Spleen (tissue), 11 donors: ENCODE results near the gene CIZ1. TPM values are rescaled to one million over a fixed set of nuclear protein-coding genes. Genes with fewer than 3 reads are reported as not detected.

ENCODE experiments used
- DNase-seq: peaks from one replicate; pipeline ENCODE4 v3.0.0-alpha.2; 2020
- H3K27ac ChIP-seq, 8 donors: fragments of 200-600 bp; sonication (generic) in 7 of 8; 1 replicate in 4 of 8; 2 replicates in 4 of 8; pipeline versions ENCODE4 v1.5.0 to v1.8.0; 2016 to 2021; ENCODE audit warnings: inconsistent platforms in 4 of 8, mild to moderate bottlenecking in 4 of 8, moderate library complexity in 1 of 8
- H3K27me3 ChIP-seq, 7 donors: fragments of 200-600 bp; sonication (generic) in 6 of 7; replicated peaks in 1 of 7; 1 replicate in 4 of 7; 2 replicates in 3 of 7; pipeline versions ENCODE4 v1.5.0 to v1.8.0; 2016 to 2021; ENCODE audit warnings: inconsistent platforms in 3 of 7, mild to moderate bottlenecking in 1 of 7
- H3K36me3 ChIP-seq, 6 donors: fragments of 200-600 bp; sonication (generic) in 5 of 6; 1 replicate in 4 of 6; 2 replicates in 2 of 6; pipeline versions ENCODE4 v1.5.0 to v1.8.0; 2016 to 2021; ENCODE audit warnings: inconsistent platforms in 2 of 6
- H3K4me1 ChIP-seq, 6 donors: fragments of 200-600 bp; sonication (generic) in 5 of 6; 1 replicate in 3 of 6; 2 replicates in 3 of 6; pipeline versions ENCODE4 v1.5.0 to v1.8.0; 2016 to 2021; ENCODE audit warnings: inconsistent platforms in 3 of 6
- H3K4me3 ChIP-seq, 8 donors: fragments of 200-600 bp; sonication (generic) in 7 of 8; 1 replicate in 4 of 8; 2 replicates in 4 of 8; pipeline versions ENCODE4 v1.5.0 to v1.8.0; 2016 to 2021; ENCODE audit warnings: inconsistent platforms in 4 of 8, mild to moderate bottlenecking in 4 of 8, moderate library complexity in 2 of 8
- H3K9me3 ChIP-seq, 8 donors: fragments of 200-600 bp; sonication (generic) in 7 of 8; 1 replicate in 4 of 8; 2 replicates in 4 of 8; pipeline versions ENCODE4 v1.5.0 to v1.8.0; 2016 to 2021; ENCODE audit warnings: inconsistent platforms in 4 of 8
- CTCF ChIP-seq, 11 experiments: fragments of 200-600 bp in 7 of 11; fragments of 450-650 bp in 4 of 11; sonication (generic) in 4 of 11; IDR thresholded peaks in 8 of 11; conservative IDR thresholded peaks in 3 of 11; 1 replicate in 7 of 11; 2 replicates in 4 of 11; pipeline versions ENCODE4 v1.4.0 to v1.8.0; 2016 to 2021; ENCODE audit warnings: antibody characterized with exemption in 11 of 11, inconsistent platforms in 4 of 11, mild to moderate bottlenecking in 1 of 11
- POLR2A ChIP-seq, 3 donors: fragments of 450-650 bp; IDR thresholded peaks; one replicate each; pipeline ENCODE4 v1.5.1; 2017; ENCODE audit warnings: antibody characterized with exemption in 3 of 3, mild to moderate bottlenecking in 1 of 3
- POLR2AphosphoS5 ChIP-seq, 3 donors: sonication (generic); formaldehyde crosslinking; IDR thresholded peaks; one replicate each; pipeline ENCODE4 v1.5.1; 2017; ENCODE audit warnings: antibody characterized with exemption in 3 of 3
- WGBS, 5 donors: extraction: QIAGEN DNeasy Blood & Tissue Kit in 3 of 5; methylation state at CpG; one replicate each; pipeline versions ENCODE4 v1.1.5 to v1.1.7; 2013 to 2018; 5-methylcytosine and 5-hydroxymethylcytosine counted together
- intact Hi-C: fragments of 100-400 bp; cut with DNase I; formaldehyde crosslinking; loops from one replicate; pipeline ENCODE4 v1.15.0; 2023; ENCODE audit warnings: low total_unique reads
- polyA plus RNA-seq, 3 donors: library from polyadenylated mRNA; stranded (reverse); fragments of 200-250 nt; gene quantifications; one replicate each; pipeline ENCODE4 v1.2.1, GENCODE V29; 2013
- total RNA-seq, 7 donors: library from RNA; depleted of rRNA in 3 of 7; stranded (reverse); fragments of >200 nt in 3 of 7; fragmentation: NEBNext Ultra II Directional in 4 of 7; extraction: Animal tissue kit (Norgen Biotek cat#: 25700) in 4 of 7; gene quantifications; one replicate each; pipeline versions ENCODE4 v1.1.0 to v1.2.1, GENCODE V29; 2016 to 2021
- donor health status: healthy with polysubstance abuse.
- donor health status: DM: no; HTN: no; CAD: no; lungs with moderate emphysema.
- donor health status: DM: no; HTN: no; CAD: no.
- donor health status: Bipolar disorder and iron deficiency.
- donor health status: healthy.
- donor health status: DM: no; HTN: no; CAD: no.
- donor health status: DM: yes; HTN: yes; CAD: no.

CIZ1 gene
- total and polyA plus RNA-seq, 10 donors: 24.7 to 98.2 (median 77.2) TPM

GRCh38 chr9:128118472-128118857 lies 72.9 kb downstream of the CIZ1 start:
- H3K4me3 ChIP-seq: no peak overlapping the region
- intact Hi-C loops: no loop called here
- peak; percentile 19 for DNase-seq
- 53 to 68% (median 59%) methylated on average over 3 of the region's 3 CpGs for WGBS, 5 donors
- H3K27me3 ChIP-seq: no peaks in the 10 kb centered on the region
- H3K4me1 ChIP-seq: peaks cover 10 to 43% (median 37%) of the 10 kb centered on the region in 6 donors
- no peak overlapping the region for H3K27ac ChIP-seq
- H3K9me3 ChIP-seq: no peaks in the 10 kb centered on the region
- H3K36me3 ChIP-seq: peaks cover 0 to 58% (median 41%) of the 10 kb centered on the region in 6 donors
- TF ChIP-seq POLR2A (IDR thresholded peaks at IDR 0.05) (no peak), CTCF (IDR thresholded peaks at IDR 0.05 in 8 of 11, conservative IDR thresholded peaks at IDR 0.05 in 3 of 11) (no peak), POLR2AphosphoS5 (IDR thresholded peaks at IDR 0.05) (no peak)

- Histone ChIP-seq H3K9me3 (no peaks in the 10 kb centered on the region), H3K4me1 (peaks cover 10 to 43% (median 37%) of the 10 kb centered on the region in 6 donors), H3K36me3 (peaks cover 0 to 57% (median 36%) of the 10 kb centered on the region in 6 donors), H3K27ac (no peak overlapping the region), H3K27me3 (no peaks in the 10 kb centered on the region), H3K4me3 (no peak overlapping the region)
- 8 to 18% (median 16%) methylated on average over 24 to 27 of the region's 27 CpGs for WGBS, 5 donors
- TF ChIP-seq POLR2A (IDR thresholded peaks at IDR 0.05) (no peak), POLR2AphosphoS5 (IDR thresholded peaks at IDR 0.05) (peak; percentile 79 to 83 (median 83)), CTCF (IDR thresholded peaks at IDR 0.05 in 8 of 11, conservative IDR thresholded peaks at IDR 0.05 in 3 of 11) (peak; percentile 99 to 100 (median 100))
- peak; percentile 99 for DNase-seq
- intact Hi-C loops: no loop called here
These were observed 73.5 kb downstream of the CIZ1 start for GRCh38 chr9:128117613-128118471.

- H3K4me1 ChIP-seq: peaks cover 10 to 43% (median 37%) of the 10 kb centered on the region in 6 donors
- peaks cover 0 to 43% (median 22%) of the 10 kb centered on the region in 6 donors for H3K36me3 ChIP-seq
- WGBS, 5 donors: 76 to 86% (median 79%) methylated on average over 15 to 16 of the region's 16 CpGs
- intact Hi-C loops: no loop called here
- H3K27me3 ChIP-seq: no peaks in the 10 kb centered on the region
- H3K27ac ChIP-seq: peak overlapping the region in 5 of 8 donors; percentile 5 to 58 (median 43)
- DNase-seq: peak; percentile 70
- TF ChIP-seq CTCF (IDR thresholded peaks at IDR 0.05 in 8 of 11, conservative IDR thresholded peaks at IDR 0.05 in 3 of 11) (no peak), POLR2AphosphoS5 (IDR thresholded peaks at IDR 0.05) (no peak), POLR2A (IDR thresholded peaks at IDR 0.05) (no peak)
- H3K9me3 ChIP-seq: no peaks in the 10 kb centered on the region
- no peak overlapping the region for H3K4me3 ChIP-seq
These were observed 75.0 kb downstream of the CIZ1 start for GRCh38 chr9:128116104-128117083.

Other genes starting within 250 kb of the CIZ1 start
- 100 to 1,000 TPM in 1 of 7 donors, 10 to 100 TPM in 6; 27.3 to 102 (median 72.8) TPM for gene EEIG1, start 210.6 kb downstream of the CIZ1 start, total RNA-seq
- gene EEIG1, start 210.6 kb downstream of the CIZ1 start, polyA plus RNA-seq: 10 to 100 TPM; 28.6 to 39.6 (median 29.0) TPM
- gene NAIF1, start 124.3 kb downstream of the CIZ1 start, total RNA-seq: 10 to 100 TPM in 6 of 7 donors, 1 to 10 TPM in 1; 9.3 to 14.3 (median 11.7) TPM
- 10 to 100 TPM; 10.6 to 15.4 (median 10.8) TPM for gene NAIF1, start 124.3 kb downstream of the CIZ1 start, polyA plus RNA-seq
- 10 to 100 TPM; 20.2 to 44.7 (median 26.0) TPM for gene SLC25A25, start 123.3 kb downstream of the CIZ1 start, total RNA-seq
- gene SLC25A25, start 123.3 kb downstream of the CIZ1 start, polyA plus RNA-seq: 10 to 100 TPM in 1 of 3 donors, 1 to 10 TPM in 2; 6.2 to 13.6 (median 6.5) TPM
- gene PTGES2, start 63.8 kb downstream of the CIZ1 start, total RNA-seq: 10 to 100 TPM; 45.2 to 66.6 (median 58.5) TPM
- 10 to 100 TPM; 45.8 to 71.2 (median 54.0) TPM for gene PTGES2, start 63.8 kb downstream of the CIZ1 start, polyA plus RNA-seq
- gene LCN2, start 42.1 kb downstream of the CIZ1 start, total RNA-seq: 100 to 1,000 TPM in 1 of 7 donors, 10 to 100 TPM in 5, 1 to 10 TPM in 1; 7.7 to 218 (median 20.3) TPM
- 10 to 100 TPM; 10.7 to 17.5 (median 13.3) TPM for gene LCN2, start 42.1 kb downstream of the CIZ1 start, polyA plus RNA-seq
- gene BBLN, start 31.3 kb downstream of the CIZ1 start, total RNA-seq: 100 to 1,000 TPM in 3 of 7 donors, 10 to 100 TPM in 4; 43.5 to 220 (median 59.2) TPM
- gene BBLN, start 31.3 kb downstream of the CIZ1 start, polyA plus RNA-seq: 100 to 1,000 TPM; 152 to 201 (median 178) TPM
- gene DNM1, start 11.8 kb upstream of the CIZ1 start, total RNA-seq: 1 to 10 TPM in 6 of 7 donors, under 1 TPM in 1; 0.42 to 3.6 (median 2.1) TPM
- gene DNM1, start 11.8 kb upstream of the CIZ1 start, polyA plus RNA-seq: 1 to 10 TPM; 1.2 to 1.3 (median 1.3) TPM
- gene GOLGA2, start 84.4 kb upstream of the CIZ1 start, total RNA-seq: 10 to 100 TPM; 56.1 to 79.0 (median 68.0) TPM
- gene GOLGA2, start 84.4 kb upstream of the CIZ1 start, polyA plus RNA-seq: 10 to 100 TPM; 15.5 to 39.4 (median 28.0) TPM
- gene SWI5, start 84.7 kb upstream of the CIZ1 start, total RNA-seq: 10 to 100 TPM in 6 of 7 donors, 1 to 10 TPM in 1; 8.4 to 19.1 (median 13.6) TPM
- 10 to 100 TPM; 15.6 to 23.4 (median 23.0) TPM for gene SWI5, start 84.7 kb upstream of the CIZ1 start, polyA plus RNA-seq
- gene TRUB2, start 130.9 kb upstream of the CIZ1 start, total RNA-seq: 10 to 100 TPM in 5 of 7 donors, 1 to 10 TPM in 2; 9.0 to 19.2 (median 16.3) TPM
- 10 to 100 TPM; 11.8 to 15.3 (median 14.1) TPM for gene TRUB2, start 130.9 kb upstream of the CIZ1 start, polyA plus RNA-seq
- gene COQ4, start 131.3 kb upstream of the CIZ1 start, total RNA-seq: 10 to 100 TPM; 23.9 to 53.8 (median 37.3) TPM
- gene COQ4, start 131.3 kb upstream of the CIZ1 start, polyA plus RNA-seq: 10 to 100 TPM; 39.2 to 63.7 (median 54.7) TPM
- 10 to 100 TPM in 6 of 7 donors, 1 to 10 TPM in 1; 9.6 to 14.2 (median 11.8) TPM for gene SLC27A4, start 149.0 kb upstream of the CIZ1 start, total RNA-seq
- gene SLC27A4, start 149.0 kb upstream of the CIZ1 start, polyA plus RNA-seq: 10 to 100 TPM in 1 of 3 donors, 1 to 10 TPM in 2; 8.4 to 15.5 (median 8.5) TPM
- 10 to 100 TPM; 32.9 to 58.1 (median 43.8) TPM for gene URM1, start 179.8 kb upstream of the CIZ1 start, total RNA-seq
- gene URM1, start 179.8 kb upstream of the CIZ1 start, polyA plus RNA-seq: 10 to 100 TPM; 28.1 to 47.9 (median 47.9) TPM
- gene CERCAM, start 229.3 kb upstream of the CIZ1 start, total RNA-seq: 10 to 100 TPM in 4 of 7 donors, 1 to 10 TPM in 3; 8.3 to 22.7 (median 10.0) TPM
- 1 to 10 TPM; 3.8 to 7.4 (median 5.0) TPM for gene CERCAM, start 229.3 kb upstream of the CIZ1 start, polyA plus RNA-seq